ENCODE results near the gene CTDP1. TPM values are rescaled to one million over a fixed set of nuclear protein-coding genes. Genes with fewer than 3 reads are reported as not detected.

Gene CTDP1
- total and polyA plus RNA-seq, 4 donors = 2.7 to 13.9 (median 10.5) TPM

DNA sequence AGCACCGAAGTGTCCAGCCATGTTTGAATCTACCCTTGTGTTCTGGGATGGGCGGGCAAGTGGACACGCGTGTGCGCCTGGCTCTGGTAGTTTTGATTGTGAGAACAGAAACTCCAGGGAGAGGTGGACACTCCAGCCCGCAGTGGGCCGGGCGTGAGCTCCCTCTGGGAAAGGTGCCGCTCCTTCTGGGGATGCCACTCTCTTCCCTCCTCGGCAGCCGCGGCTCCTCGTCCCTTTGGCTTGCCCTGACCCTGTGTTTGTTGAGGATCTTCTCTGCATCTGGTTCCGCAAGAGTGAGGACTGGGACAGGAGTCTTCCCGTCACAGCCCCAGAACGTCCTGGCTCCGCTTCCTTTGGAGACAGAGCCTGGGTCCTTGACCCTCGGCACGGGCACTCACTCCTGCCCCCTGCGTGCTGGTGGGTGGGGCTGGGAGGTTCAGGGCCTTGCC lies 1.3 kb downstream of the CTDP1 start:
- Histone ChIP-seq H3K27me3 (ENCODE audit: control insufficient read depth in 4 of 4, insufficient read depth in 4 of 4, low read length in 3 of 4) (no peaks in the 10 kb centered on the region), H3K9me3 (ENCODE audit: control insufficient read depth in 4 of 4, low read length in 3 of 4) (no peaks in the 10 kb centered on the region), H3K4me1 (ENCODE audit: control insufficient read depth in 4 of 4, insufficient read depth in 4 of 4, low read length in 3 of 4) (peaks cover 12 to 32% (median 23%) of the 10 kb centered on the region in 4 donors), H3K4me3 (ENCODE audit: low read depth in 1 of 3, low read length in 3 of 3) (peak overlapping the region; percentile 85 to 91 (median 86)), H3K27ac (ENCODE audit: low read depth in 1 of 2, low read length in 2 of 2) (no peak overlapping the region), H3K36me3 (ENCODE audit: control insufficient read depth in 4 of 4, insufficient read depth in 3 of 4, low read depth in 1 of 4, low read length in 3 of 4) (peaks cover 0 to 2% (median 0%) of the 10 kb centered on the region in 4 donors), H3K9ac (ENCODE audit: low read depth in 1 of 2, low read length in 2 of 2) (no peak overlapping the region)
- TF ChIP-seq, protein P1, sequence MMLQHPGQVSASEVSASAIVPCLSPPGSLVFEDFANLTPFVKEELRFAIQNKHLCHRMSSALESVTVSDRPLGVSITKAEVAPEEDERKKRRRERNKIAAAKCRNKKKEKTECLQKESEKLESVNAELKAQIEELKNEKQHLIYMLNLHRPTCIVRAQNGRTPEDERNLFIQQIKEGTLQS (IDR thresholded peaks at IDR 0.05) = no peak
- TF ChIP-seq FOXA2 (IDR thresholded peaks at IDR 0.05) (no peak), HNF4A (conservative IDR thresholded peaks at IDR 0.05) (no peak), GABPA (IDR thresholded peaks at IDR 0.05 in 1 of 2, conservative IDR thresholded peaks at IDR 0.05 in 1 of 2) (no peak), FOXA1 (IDR thresholded peaks at IDR 0.05) (no peak), TAF1 (conservative IDR thresholded peaks at IDR 0.05) (no peak), RXRA (IDR thresholded peaks at IDR 0.05) (no peak), EGR1 (IDR thresholded peaks at IDR 0.05; ENCODE audit: low read depth in 2 of 2) (no peak)
- TF ChIP-seq, protein P2, sequence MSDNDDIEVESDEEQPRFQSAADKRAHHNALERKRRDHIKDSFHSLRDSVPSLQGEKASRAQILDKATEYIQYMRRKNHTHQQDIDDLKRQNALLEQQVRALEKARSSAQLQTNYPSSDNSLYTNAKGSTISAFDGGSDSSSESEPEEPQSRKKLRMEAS (IDR thresholded peaks at IDR 0.05) = no peak
- TF ChIP-seq, protein P3, sequence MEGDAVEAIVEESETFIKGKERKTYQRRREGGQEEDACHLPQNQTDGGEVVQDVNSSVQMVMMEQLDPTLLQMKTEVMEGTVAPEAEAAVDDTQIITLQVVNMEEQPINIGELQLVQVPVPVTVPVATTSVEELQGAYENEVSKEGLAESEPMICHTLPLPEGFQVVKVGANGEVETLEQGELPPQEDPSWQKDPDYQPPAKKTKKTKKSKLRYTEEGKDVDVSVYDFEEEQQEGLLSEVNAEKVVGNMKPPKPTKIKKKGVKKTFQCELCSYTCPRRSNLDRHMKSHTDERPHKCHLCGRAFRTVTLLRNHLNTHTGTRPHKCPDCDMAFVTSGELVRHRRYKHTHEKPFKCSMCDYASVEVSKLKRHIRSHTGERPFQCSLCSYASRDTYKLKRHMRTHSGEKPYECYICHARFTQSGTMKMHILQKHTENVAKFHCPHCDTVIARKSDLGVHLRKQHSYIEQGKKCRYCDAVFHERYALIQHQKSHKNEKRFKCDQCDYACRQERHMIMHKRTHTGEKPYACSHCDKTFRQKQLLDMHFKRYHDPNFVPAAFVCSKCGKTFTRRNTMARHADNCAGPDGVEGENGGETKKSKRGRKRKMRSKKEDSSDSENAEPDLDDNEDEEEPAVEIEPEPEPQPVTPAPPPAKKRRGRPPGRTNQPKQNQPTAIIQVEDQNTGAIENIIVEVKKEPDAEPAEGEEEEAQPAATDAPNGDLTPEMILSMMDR (IDR thresholded peaks at IDR 0.05; ENCODE audit: low read depth, low read length, missing input control) = no peak
- DNase-seq (ENCODE audit: low spot score) = no peak
- WGBS = 44% methylated on average over 20 of the region's 20 CpGs

DNA sequence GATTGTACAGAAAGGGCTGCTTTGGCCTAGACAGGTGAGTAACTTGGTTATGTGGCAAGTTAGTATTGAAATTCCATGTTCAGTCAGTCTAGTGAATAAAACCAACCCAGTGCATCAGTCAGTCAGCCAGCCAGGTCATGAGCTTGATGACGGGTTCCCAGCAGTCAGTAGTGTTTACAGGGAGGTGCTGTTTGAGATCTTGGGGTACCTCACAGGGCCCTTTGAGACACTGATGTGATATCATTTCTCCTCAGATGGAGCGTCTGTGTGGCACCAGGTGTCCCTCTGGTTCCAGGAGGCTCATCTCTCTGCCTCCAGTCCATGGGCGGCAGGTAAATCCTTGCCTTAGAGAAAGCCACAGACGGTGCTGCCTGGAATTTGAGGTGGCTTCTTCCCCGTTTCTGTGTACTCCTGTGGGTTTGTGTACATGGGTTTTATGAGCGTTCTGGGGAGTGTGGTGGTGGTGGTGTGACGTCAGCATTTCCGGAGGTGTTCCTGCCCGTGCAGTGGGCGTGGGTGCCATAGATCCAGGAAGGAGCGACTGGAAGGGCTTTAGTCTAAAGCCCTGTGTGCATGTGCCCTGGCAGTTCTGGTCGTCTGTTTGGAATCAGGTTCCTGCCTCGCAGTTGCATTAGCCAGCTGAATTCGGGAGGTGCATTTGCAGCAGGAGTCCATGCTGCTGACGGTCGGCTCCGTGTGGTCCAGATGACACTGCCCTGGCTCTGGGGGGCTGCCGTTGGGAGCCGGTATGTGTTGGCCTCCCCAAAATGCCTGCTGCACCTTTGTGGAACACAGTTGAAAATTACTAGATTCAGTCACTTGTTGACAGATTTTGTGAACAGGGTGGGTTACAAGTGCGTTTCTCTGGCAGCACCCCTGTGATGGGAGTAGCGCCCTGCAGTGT lies 2.1 kb downstream of the CTDP1 start:
- H3K27me3 ChIP-seq (ENCODE audit: control insufficient read depth in 4 of 4, insufficient read depth in 4 of 4, low read length in 3 of 4) = no peaks in the 10 kb centered on the region
- H3K4me1 ChIP-seq (ENCODE audit: control insufficient read depth in 4 of 4, insufficient read depth in 4 of 4, low read length in 3 of 4) = peaks cover 12 to 32% (median 23%) of the 10 kb centered on the region in 4 donors
- no peak overlapping the region for H3K27ac ChIP-seq (ENCODE audit: low read depth in 1 of 2, low read length in 2 of 2)
- H3K4me3 ChIP-seq (ENCODE audit: low read depth in 1 of 3, low read length in 3 of 3) = no peak overlapping the region
- WGBS = 81% methylated on average over 21 of the region's 21 CpGs
- H3K9ac ChIP-seq (ENCODE audit: low read depth in 1 of 2, low read length in 2 of 2) = no peak overlapping the region
- peaks cover 0 to 2% (median 0%) of the 10 kb centered on the region in 4 donors for H3K36me3 ChIP-seq (ENCODE audit: control insufficient read depth in 4 of 4, insufficient read depth in 3 of 4, low read depth in 1 of 4, low read length in 3 of 4)
- H3K9me3 ChIP-seq (ENCODE audit: control insufficient read depth in 4 of 4, low read length in 3 of 4) = no peaks in the 10 kb centered on the region
- TF ChIP-seq HNF4G (IDR thresholded peaks at IDR 0.05) = no peak
- TF ChIP-seq, protein P4, sequence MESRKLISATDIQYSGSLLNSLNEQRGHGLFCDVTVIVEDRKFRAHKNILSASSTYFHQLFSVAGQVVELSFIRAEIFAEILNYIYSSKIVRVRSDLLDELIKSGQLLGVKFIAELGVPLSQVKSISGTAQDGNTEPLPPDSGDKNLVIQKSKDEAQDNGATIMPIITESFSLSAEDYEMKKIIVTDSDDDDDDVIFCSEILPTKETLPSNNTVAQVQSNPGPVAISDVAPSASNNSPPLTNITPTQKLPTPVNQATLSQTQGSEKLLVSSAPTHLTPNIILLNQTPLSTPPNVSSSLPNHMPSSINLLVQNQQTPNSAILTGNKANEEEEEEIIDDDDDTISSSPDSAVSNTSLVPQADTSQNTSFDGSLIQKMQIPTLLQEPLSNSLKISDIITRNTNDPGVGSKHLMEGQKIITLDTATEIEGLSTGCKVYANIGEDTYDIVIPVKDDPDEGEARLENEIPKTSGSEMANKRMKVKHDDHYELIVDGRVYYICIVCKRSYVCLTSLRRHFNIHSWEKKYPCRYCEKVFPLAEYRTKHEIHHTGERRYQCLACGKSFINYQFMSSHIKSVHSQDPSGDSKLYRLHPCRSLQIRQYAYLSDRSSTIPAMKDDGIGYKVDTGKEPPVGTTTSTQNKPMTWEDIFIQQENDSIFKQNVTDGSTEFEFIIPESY (IDR thresholded peaks at IDR 0.05) = no peak
- TF ChIP-seq RAD21 (IDR thresholded peaks at IDR 0.05) = no peak
- TF ChIP-seq TAF1 (conservative IDR thresholded peaks at IDR 0.05) = no peak
- TF ChIP-seq, protein P5, sequence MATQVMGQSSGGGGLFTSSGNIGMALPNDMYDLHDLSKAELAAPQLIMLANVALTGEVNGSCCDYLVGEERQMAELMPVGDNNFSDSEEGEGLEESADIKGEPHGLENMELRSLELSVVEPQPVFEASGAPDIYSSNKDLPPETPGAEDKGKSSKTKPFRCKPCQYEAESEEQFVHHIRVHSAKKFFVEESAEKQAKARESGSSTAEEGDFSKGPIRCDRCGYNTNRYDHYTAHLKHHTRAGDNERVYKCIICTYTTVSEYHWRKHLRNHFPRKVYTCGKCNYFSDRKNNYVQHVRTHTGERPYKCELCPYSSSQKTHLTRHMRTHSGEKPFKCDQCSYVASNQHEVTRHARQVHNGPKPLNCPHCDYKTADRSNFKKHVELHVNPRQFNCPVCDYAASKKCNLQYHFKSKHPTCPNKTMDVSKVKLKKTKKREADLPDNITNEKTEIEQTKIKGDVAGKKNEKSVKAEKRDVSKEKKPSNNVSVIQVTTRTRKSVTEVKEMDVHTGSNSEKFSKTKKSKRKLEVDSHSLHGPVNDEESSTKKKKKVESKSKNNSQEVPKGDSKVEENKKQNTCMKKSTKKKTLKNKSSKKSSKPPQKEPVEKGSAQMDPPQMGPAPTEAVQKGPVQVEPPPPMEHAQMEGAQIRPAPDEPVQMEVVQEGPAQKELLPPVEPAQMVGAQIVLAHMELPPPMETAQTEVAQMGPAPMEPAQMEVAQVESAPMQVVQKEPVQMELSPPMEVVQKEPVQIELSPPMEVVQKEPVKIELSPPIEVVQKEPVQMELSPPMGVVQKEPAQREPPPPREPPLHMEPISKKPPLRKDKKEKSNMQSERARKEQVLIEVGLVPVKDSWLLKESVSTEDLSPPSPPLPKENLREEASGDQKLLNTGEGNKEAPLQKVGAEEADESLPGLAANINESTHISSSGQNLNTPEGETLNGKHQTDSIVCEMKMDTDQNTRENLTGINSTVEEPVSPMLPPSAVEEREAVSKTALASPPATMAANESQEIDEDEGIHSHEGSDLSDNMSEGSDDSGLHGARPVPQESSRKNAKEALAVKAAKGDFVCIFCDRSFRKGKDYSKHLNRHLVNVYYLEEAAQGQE (IDR thresholded peaks at IDR 0.05) = no peak
- no peak for TF ChIP-seq FOXA2 (IDR thresholded peaks at IDR 0.05)
- TF ChIP-seq JUND (IDR thresholded peaks at IDR 0.05) = no peak
- DNase-seq (ENCODE audit: low spot score) = no peak

All from liver (tissue), 9 donors.